HG03159 (cell line): ENCODE measurements around the gene SCAANT1.

Source experiments
- ATAC-seq: cut with Tn5 transposase; IDR thresholded peaks from one replicate; pipeline ENCODE4 v1.9.1; 2021; ENCODE audit warnings: mild to moderate bottlenecking, moderate library complexity; ENCODE audit not compliant: unreplicated experiment

The SCAANT1 gene

GRCh38 chr3:63905731-63906620 is 6.2 kb downstream of the SCAANT1 start:
- no peak for ATAC-seq

- no peak for ATAC-seq
Measured at GRCh38 chr3:63900459-63900858, 11.7 kb downstream of the SCAANT1 start.

GRCh38 chr3:63900010-63900409 is 12.2 kb downstream of the SCAANT1 start:
- no peak for ATAC-seq

GRCh38 chr3:63896332-63897030 is 15.7 kb downstream of the SCAANT1 start:
- peak; percentile 79 for ATAC-seq

DNA sequence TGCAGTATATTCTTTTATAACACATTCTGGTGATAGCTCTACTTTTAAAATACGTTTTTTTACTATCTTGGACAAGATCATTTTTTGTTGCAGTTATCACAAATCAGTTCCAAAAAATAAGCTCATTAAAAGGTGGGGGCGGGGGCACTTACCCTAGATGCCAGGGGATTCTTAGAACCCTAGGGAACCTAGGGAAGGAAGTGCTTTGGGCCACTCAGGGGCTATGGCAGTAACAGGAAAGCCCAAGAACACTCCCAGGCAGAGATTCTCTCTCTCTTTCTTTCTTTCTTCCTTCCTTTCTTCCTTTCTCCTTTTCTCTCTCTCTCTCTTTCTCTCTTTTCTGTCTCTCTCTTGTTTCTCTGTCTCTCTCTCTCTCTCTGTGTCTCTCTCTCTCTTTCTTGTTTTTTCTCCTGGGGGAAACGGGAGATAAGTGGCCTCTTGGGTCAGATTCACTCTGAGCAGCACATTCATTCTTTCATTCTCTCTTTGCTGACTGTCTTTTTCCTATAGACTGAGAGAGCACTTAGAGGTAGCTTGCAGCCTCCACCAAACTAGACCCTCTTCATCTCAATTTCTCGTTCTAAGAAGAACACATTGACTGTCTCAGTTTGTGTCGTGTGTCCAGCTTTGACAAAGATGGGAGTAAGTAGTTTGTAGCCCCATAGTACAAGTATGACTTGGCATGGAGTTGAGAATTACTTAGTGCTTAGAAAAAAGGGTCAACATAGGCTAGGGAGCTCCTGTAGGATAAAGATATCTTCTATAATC is 16.6 kb downstream of the SCAANT1 start:
- no peak for ATAC-seq

DNA sequence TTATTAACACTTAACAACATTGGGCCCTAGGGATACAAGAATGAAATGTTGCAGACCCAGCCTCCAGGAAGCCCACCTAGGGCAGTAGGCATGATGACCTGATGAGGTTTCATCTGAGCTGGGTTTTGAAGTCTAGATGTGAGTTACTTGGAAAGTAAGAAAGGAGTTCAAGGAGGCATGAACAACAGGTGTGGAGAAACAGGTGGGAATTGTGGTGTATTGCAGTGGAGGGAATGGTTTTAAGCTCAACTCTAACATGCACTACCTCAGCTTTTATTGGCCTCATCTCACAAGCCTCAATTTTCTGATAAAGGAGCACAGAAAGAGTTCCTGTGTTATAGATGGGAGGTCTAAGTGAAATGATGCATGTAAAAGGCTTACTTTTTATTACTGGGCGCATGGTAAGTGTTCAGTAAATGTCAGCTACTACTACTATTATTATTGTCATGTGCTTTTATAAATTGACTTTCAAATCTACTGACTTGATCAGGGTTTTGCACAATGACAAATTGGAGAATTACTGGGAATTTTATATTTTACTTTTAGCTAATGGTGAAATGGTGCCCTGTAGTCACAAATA is 19.3 kb downstream of the SCAANT1 start:
- no peak for ATAC-seq

- ATAC-seq: no peak
Measured at GRCh38 chr3:63891518-63891917, 20.7 kb downstream of the SCAANT1 start.

DNA sequence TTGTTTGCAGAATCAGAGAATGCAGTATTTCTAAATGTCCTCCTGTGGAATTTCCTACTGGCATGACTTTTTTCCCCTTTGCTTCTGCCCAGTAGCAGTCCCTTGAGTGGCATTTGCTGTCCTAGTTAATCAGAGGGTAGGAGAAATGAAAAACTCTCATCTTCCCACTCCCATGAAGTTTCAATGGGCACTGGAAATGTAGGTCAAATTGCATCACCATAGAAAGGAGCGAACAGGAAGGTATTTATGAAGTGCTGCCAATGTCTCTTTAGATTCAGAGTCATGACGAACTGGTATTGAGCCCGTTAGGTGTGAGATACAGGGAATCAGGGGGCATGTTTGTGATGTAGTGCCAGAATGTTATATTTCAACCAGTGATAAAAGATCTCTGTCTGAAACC is 25.3 kb downstream of the SCAANT1 start:
- ATAC-seq: no peak

DNA sequence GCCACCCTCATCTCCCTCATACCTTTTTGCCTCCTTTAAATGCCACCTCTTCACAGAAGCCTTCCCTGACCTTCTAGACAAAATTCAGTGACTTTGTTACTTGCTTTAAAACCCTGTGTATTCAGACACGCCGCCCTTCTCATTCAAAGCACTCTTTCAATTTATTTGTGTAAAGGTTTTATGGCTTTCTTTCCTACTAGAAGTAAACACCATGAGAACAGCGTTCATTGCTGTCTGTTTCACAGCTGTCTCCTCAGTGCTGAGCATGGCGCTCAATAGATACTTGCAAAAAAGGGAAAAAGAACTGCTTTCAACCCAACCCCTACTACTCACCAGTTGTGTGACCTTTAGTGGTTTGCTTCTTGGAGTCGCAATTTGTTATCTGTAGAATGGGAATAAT is 31.5 kb downstream of the SCAANT1 start:
- no peak for ATAC-seq

GRCh38 chr3:63878394-63879060 is 33.7 kb downstream of the SCAANT1 start:
- no peak for ATAC-seq

DNA sequence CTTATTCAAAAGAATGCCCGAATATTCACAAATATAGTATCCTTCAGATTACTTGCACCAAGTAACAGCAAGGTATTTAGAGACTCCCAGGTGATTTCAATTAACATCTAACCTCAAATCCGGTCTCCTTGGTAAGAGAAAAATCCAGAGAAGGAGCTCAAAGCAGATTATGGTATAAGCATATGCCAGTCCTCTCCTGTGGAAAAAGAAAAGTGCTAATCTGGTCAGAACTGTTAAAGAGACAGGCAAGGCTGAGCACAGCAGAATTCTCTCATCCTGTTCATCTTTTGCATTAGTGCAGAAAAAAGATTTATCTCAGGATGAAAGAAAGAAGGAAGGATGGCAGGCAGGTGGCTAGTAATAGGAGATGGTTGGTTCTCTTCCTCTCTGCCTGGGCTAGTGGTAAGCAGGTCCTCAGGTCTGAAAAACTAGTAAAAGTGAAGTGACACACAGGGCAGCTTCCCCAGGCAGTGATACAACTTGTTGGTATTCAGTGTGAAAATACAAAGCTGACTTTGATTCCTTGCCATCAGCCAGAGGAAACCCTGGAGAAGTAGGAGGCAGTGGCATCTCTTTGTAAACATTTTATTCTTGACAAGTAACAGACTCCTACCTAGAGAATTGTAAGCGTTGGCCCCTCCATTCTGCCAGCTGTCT is 34.3 kb downstream of the SCAANT1 start:
- no peak for ATAC-seq

- ATAC-seq: no peak
Measured at GRCh38 chr3:63876260-63876659, 35.9 kb downstream of the SCAANT1 start.

- no peak for ATAC-seq
Measured at GRCh38 chr3:63875510-63875909, 36.7 kb downstream of the SCAANT1 start.

GRCh38 chr3:63874769-63875168 is 37.4 kb downstream of the SCAANT1 start:
- ATAC-seq: no peak

DNA sequence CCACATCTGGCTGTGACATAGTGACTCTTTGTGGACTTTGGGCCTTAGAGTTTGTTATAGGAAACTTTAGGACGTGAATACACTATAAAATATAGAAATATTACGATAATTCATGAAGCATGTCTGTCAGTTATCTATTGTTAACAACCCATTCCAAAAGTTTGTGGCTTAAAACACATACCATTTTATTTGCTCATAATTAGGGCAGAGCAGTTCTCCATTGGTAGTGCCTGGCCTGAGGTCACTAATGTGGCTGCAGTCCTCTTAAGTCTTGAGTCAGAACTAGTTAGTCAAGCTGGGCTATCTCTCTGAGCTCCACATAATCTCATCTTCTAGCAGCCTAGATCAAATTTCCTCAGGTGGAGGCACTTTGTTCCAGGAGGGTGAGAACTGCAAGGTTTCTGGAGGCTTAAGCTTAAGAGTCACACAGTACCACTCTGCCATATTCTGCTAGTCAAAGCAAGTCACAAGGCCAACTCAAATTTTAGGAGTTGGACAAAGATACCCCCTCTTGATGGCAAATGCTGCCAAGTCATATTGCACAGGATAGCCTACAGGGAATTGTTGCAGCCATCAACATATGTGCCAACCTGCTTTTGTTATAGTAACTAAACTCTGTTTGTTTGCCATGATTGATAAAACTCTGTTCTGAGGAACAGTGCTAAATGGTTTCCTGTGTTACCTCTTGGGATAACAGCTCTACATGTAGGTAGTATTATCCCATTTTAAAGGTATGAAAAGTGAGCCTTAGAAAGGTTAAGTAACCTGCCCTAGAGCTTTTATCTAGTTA is 39.9 kb downstream of the SCAANT1 start:
- ATAC-seq: no peak

DNA sequence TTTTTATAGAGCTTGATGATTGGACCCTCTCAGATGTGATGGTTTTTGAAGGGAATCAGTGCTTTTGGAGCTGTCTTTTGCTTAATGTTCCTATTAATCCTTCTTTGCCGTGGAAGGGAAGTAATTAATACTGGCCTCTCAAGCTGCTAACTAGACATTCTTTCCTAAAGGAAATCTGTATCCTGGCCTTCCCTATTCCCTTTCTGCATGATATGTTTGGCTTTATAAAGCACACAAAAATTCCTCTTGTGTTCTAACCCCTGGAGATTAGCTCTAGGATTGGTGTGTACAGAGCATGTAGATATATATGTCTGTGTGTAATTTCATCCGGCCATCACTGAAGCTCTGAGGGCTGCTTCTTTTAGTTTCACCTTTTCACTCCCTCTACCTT is 41.6 kb downstream of the SCAANT1 start:
- ATAC-seq: no peak

GRCh38 chr3:63869940-63870614 is 42.1 kb downstream of the SCAANT1 start:
- no peak for ATAC-seq

- ATAC-seq: no peak
Measured at GRCh38 chr3:63867225-63867624, 45.0 kb downstream of the SCAANT1 start.

- no peak for ATAC-seq
Measured at GRCh38 chr3:63864965-63865327, 47.2 kb downstream of the SCAANT1 start.
